Breast epithelium (tissue), 4 donors: ENCODE results near the gene CD24. TPM values are rescaled to one million over a fixed set of nuclear protein-coding genes. Genes with fewer than 3 reads are reported as not detected.

Experiments
- DNase-seq, 2 donors: peaks; one replicate each; pipeline ENCODE4 v3.0.0-alpha.2; 2019; ENCODE audit warnings: low spot score in 2 of 2
- H3K27ac ChIP-seq, 2 donors: fragments of 200-600 bp; sonication (generic) in 1 of 2; one replicate each; pipeline ENCODE4 v1.5.1; 2016 to 2019; ENCODE audit warnings: mild to moderate bottlenecking in 1 of 2
- H3K27me3 ChIP-seq, 2 donors: fragments of 200-600 bp; sonication (generic) in 1 of 2; one replicate each; pipeline versions ENCODE4 v1.5.1 to v1.6.0; 2017 to 2019; ENCODE audit warnings: control low read depth in 1 of 2, mild to moderate bottlenecking in 1 of 2
- H3K36me3 ChIP-seq: fragments of 200-600 bp; one replicate; pipeline ENCODE4 v1.5.1; 2019
- H3K4me1 ChIP-seq, 2 donors: fragments of 200-600 bp; sonication (generic); one replicate each; pipeline ENCODE4 v1.5.1; 2016 to 2019; ENCODE audit warnings: control low read depth in 1 of 2
- H3K4me3 ChIP-seq, 3 donors: fragments of 200-600 bp; sonication (generic); 1 replicate in 2 of 3; 2 replicates in 1 of 3; pipeline ENCODE4 v1.5.1; 2016 to 2019; ENCODE audit warnings: mild to moderate bottlenecking in 3 of 3, moderate library complexity in 2 of 3
- H3K9me3 ChIP-seq, 2 donors: fragments of 200-600 bp; sonication (generic) in 1 of 2; one replicate each; pipeline ENCODE4 v1.5.1; 2016 to 2019; ENCODE audit warnings: control low read depth in 1 of 2
- POLR2A ChIP-seq: fragments of 450-650 bp; IDR thresholded peaks from one replicate; pipeline ENCODE4 v1.6.1; 2016; ENCODE audit warnings: antibody characterized with exemption, mild to moderate bottlenecking, moderate library complexity
- POLR2AphosphoS5 ChIP-seq, 3 donors: sonication (generic); formaldehyde crosslinking; IDR thresholded peaks; one replicate each; pipeline ENCODE4 v1.6.1; 2017; ENCODE audit warnings: antibody characterized with exemption in 3 of 3
- intact Hi-C: fragments of 100-400 bp; cut with DNase I; formaldehyde crosslinking; loops from one replicate; pipeline ENCODE4 v1.15.1; 2023; ENCODE audit warnings: low total_unique reads
- total RNA-seq, 3 donors: library from RNA; depleted of rRNA; stranded (reverse); fragments of >200 nt; gene quantifications; one replicate each; pipeline ENCODE4 v1.1.0, GENCODE V29; 2016
- TF ChIP-seq, protein P1 (sequence below), 3 donors: fragments of 450-650 bp; IDR thresholded peaks; one replicate each; pipeline ENCODE4 v1.5.1; 2016 to 2017; ENCODE audit warnings: antibody characterized with exemption in 3 of 3, mild to moderate bottlenecking in 3 of 3, moderate library complexity in 3 of 3

CD24 gene
- total RNA-seq, 3 donors from 2014 or later = 16.8 to 470 (median 201) TPM

DNA sequence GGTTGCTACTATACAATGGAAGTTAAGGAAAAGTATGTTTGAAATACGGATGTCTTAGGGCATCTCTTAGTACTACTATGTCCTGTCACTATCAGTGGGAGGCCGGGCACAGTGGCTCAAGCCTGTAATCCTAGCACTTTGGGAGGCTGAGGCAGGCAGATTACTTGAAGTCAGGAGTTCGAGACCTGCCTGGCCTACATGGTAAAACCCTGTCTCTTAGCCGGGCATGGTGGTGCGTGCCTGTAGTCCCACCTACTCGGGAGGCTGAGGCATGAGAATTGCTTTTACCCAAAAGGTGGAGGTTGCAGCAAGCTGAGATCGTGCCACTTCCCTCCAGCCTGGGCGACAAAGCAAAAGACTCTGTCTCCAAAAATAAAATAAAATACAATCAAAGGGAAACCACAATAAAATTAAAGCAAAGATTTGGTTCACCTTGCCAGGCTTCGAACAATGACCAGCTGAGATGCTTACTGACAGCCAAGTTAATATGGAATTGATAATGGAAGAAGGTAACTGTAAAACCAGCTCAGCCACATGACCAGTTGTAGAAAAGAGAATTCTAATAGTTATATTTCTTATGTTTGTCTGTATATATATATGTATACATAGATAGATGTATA, 6.5 kb downstream of the CD24 start:
- Histone ChIP-seq H3K27me3 (no peaks in the 10 kb centered on the region), H3K27ac (no peak overlapping the region), H3K4me3 (no peak overlapping the region), H3K36me3 (no peaks in the 10 kb centered on the region), H3K9me3 (no peaks in the 10 kb centered on the region), H3K4me1 (no peaks in the 10 kb centered on the region)
- intact Hi-C loops = no loop called here
- no peak for TF ChIP-seq POLR2AphosphoS5 (IDR thresholded peaks at IDR 0.05)
- no peak for DNase-seq

DNA sequence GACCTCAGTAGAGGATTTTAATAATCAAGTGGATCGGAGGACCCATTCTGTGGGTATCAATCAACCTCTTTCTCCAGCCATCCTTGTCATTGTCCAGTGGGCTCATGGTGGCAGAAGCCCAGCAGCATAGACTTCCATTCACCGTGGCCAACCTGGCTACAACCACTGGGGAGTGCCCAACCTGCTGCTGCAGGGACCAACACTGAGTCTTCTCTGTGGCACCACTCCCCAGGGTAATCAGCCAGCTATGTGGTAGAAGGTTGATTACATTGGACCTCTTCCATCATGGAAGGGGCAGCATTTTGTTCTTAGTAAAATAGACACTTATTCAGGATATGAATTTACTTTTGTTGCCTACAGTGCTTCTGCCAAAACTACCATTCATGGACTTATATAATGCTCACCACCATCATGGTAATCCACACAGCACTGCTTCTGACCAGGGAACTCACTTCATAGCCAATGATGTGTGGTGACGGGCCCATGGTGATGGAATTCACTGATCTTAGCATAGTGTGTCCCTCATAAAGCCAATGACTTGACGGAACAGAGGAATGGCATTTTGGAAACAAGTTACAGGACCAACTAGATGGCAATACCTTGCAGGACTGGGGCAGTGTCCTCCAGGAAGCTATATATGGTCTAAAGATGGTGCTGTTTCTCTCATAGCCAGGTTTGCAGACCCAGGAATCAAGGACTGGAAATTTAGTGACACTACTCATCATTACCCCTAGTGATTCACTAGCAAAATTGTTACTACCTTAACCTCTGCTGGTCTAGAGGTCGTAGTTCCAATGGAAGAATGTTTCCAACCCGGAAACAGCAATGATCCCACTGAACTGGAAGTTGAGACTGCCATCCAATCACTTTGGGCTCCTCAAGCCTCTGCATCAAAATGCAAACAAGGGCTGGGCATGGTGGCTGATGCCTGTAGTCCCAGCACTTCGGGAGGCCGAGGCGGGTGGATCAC, 7.6 kb downstream of the CD24 start:
- no peak overlapping the region for H3K4me3 ChIP-seq
- H3K36me3 ChIP-seq = no peaks in the 10 kb centered on the region
- intact Hi-C loops = no loop called here
- H3K9me3 ChIP-seq = no peaks in the 10 kb centered on the region
- TF ChIP-seq POLR2A (no peak), POLR2AphosphoS5 (IDR thresholded peaks at IDR 0.05) (no peak)
- TF ChIP-seq, protein P1, sequence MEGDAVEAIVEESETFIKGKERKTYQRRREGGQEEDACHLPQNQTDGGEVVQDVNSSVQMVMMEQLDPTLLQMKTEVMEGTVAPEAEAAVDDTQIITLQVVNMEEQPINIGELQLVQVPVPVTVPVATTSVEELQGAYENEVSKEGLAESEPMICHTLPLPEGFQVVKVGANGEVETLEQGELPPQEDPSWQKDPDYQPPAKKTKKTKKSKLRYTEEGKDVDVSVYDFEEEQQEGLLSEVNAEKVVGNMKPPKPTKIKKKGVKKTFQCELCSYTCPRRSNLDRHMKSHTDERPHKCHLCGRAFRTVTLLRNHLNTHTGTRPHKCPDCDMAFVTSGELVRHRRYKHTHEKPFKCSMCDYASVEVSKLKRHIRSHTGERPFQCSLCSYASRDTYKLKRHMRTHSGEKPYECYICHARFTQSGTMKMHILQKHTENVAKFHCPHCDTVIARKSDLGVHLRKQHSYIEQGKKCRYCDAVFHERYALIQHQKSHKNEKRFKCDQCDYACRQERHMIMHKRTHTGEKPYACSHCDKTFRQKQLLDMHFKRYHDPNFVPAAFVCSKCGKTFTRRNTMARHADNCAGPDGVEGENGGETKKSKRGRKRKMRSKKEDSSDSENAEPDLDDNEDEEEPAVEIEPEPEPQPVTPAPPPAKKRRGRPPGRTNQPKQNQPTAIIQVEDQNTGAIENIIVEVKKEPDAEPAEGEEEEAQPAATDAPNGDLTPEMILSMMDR (IDR thresholded peaks at IDR 0.05) = no peak
- H3K27me3 ChIP-seq = no peaks in the 10 kb centered on the region
- no peak for DNase-seq
- no peak overlapping the region for H3K27ac ChIP-seq
- H3K4me1 ChIP-seq = no peaks in the 10 kb centered on the region

DNA sequence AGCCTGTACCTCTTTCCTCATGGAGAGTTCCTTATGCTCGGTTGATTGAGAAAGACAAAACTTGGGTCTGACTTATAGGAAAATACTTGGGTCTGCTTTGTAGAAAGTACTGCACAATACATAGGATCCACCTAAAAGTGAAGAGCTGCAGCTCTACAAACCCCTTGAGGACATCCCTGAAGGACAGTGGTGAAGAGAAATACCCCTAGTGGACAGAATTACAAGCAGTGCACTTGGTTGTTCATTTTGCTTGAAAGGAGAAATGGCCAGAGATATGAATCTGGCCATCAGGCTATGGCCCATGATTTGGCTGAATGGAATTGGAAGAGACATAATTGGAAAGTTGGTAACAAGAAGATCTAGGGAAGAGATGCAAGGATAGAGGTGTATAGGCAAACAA, 8.3 kb downstream of the CD24 start:
- TF ChIP-seq POLR2A = no peak
- Histone ChIP-seq H3K9me3 (no peaks in the 10 kb centered on the region), H3K36me3 (no peaks in the 10 kb centered on the region), H3K4me1 (no peaks in the 10 kb centered on the region), H3K27me3 (no peaks in the 10 kb centered on the region), H3K4me3 (no peak overlapping the region), H3K27ac (no peak overlapping the region)
- no peak for DNase-seq
- intact Hi-C loops = no loop called here

DNA sequence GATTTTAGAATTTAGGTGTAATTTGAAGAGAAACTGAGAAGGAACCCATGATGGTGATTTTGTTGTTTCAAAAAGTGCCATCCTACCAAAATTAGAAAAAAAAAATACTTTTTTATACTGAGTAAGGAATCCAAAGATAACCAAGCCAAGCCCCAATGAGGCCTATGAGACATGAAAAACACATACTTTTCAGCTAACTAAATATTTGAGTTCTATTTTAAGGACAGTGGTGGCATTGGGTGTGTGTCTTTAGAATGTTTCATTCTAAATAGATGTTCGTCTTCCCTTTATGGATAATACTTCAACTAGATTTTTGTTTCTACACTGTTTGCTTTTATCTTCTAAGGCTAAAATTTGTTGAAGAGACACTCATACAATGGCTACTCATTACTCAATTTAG, 9.6 kb downstream of the CD24 start:
- TF ChIP-seq, protein P1 (IDR thresholded peaks at IDR 0.05) = no peak
- TF ChIP-seq POLR2A (no peak), POLR2AphosphoS5 (IDR thresholded peaks at IDR 0.05) (no peak)
- Histone ChIP-seq H3K27me3 (no peaks in the 10 kb centered on the region), H3K4me3 (no peak overlapping the region), H3K27ac (no peak overlapping the region), H3K9me3 (no peaks in the 10 kb centered on the region), H3K36me3 (no peaks in the 10 kb centered on the region), H3K4me1 (no peaks in the 10 kb centered on the region)
- DNase-seq = no peak
- intact Hi-C loops = no loop called here

GRCh38 chr6:106964099-106964498, 10.4 kb downstream of the CD24 start:
- Histone ChIP-seq H3K27ac (no peak overlapping the region), H3K4me3 (no peak overlapping the region), H3K36me3 (no peaks in the 10 kb centered on the region), H3K9me3 (no peaks in the 10 kb centered on the region), H3K27me3 (no peaks in the 10 kb centered on the region), H3K4me1 (no peaks in the 10 kb centered on the region)
- intact Hi-C loops = no loop called here
- no peak for DNase-seq
- no peak for TF ChIP-seq POLR2A
- no peak for TF ChIP-seq POLR2AphosphoS5 (IDR thresholded peaks at IDR 0.05)
- TF ChIP-seq, protein P1 (IDR thresholded peaks at IDR 0.05) = no peak

- Histone ChIP-seq H3K9me3 (no peaks in the 10 kb centered on the region), H3K4me3 (no peak overlapping the region), H3K36me3 (no peaks in the 10 kb centered on the region), H3K27ac (no peak overlapping the region), H3K27me3 (no peaks in the 10 kb centered on the region), H3K4me1 (no peaks in the 10 kb centered on the region)
- intact Hi-C loops = no loop called here
- no peak for DNase-seq
- no peak for TF ChIP-seq POLR2AphosphoS5 (IDR thresholded peaks at IDR 0.05)
- no peak for TF ChIP-seq POLR2A
- TF ChIP-seq, protein P1 (IDR thresholded peaks at IDR 0.05) = no peak
These were observed 11.0 kb downstream of the CD24 start for GRCh38 chr6:106963544-106963943.
